Activated CD4-positive, alpha-beta memory T cell treated with anti-CD3 and anti-CD28 coated beads, Interleukin-2, amount 10 ng/mL, durations not matched to agents 7 days and 5 days (primary cell): ENCODE measurements around the gene MARS1. TPM values are rescaled to one million over a fixed set of nuclear protein-coding genes. Genes with fewer than 3 reads are reported as not detected.

Source experiments
- CTCF ChIA-PET: fragments of 350-600 bp; sonication (Branson Sonifier 250); formaldehyde crosslinking; loops from one replicate; lab custom pipeline; 2021; ENCODE audit warnings: antibody characterized with exemption, inconsistent platforms; lab: Charles Lee
- POLR2A ChIA-PET: fragments of 350-600 bp; sonication (Branson Sonifier 250); formaldehyde crosslinking; loops from one replicate; lab custom pipeline; 2021; ENCODE audit warnings: antibody characterized with exemption; lab: Charles Lee
- DNase-seq: peaks from one replicate; pipeline ENCODE4 v3.0.0-alpha.2; 2020
- H3K27ac Mint-ChIP-seq: one replicate; pipeline ENCODE4 v1.8.0; 2021; ENCODE audit warnings: mild to moderate bottlenecking, mixed read lengths
- H3K27me3 Mint-ChIP-seq: one replicate; pipeline ENCODE4 v1.8.0; 2021; ENCODE audit warnings: mixed read lengths
- H3K36me3 Mint-ChIP-seq: one replicate; pipeline ENCODE4 v1.8.0; 2021; ENCODE audit warnings: low read depth, mixed read lengths
- H3K4me1 Mint-ChIP-seq: one replicate; pipeline ENCODE4 v1.8.0; 2021; ENCODE audit warnings: mixed read lengths
- H3K4me3 Mint-ChIP-seq: one replicate; pipeline ENCODE4 v1.8.0; 2021; ENCODE audit warnings: mild to moderate bottlenecking, mixed read lengths
- H3K9me3 Mint-ChIP-seq: one replicate; pipeline ENCODE4 v1.8.0; 2021; ENCODE audit warnings: mixed read lengths
- total RNA-seq, 2 experiments: library from RNA; stranded (reverse); gene quantifications; one replicate each; pipeline ENCODE4 v1.2.3, GENCODE V29; 2021

Gene MARS1
- total RNA-seq, 2 experiments from 2014 or later: 262 to 282 TPM

DNA sequence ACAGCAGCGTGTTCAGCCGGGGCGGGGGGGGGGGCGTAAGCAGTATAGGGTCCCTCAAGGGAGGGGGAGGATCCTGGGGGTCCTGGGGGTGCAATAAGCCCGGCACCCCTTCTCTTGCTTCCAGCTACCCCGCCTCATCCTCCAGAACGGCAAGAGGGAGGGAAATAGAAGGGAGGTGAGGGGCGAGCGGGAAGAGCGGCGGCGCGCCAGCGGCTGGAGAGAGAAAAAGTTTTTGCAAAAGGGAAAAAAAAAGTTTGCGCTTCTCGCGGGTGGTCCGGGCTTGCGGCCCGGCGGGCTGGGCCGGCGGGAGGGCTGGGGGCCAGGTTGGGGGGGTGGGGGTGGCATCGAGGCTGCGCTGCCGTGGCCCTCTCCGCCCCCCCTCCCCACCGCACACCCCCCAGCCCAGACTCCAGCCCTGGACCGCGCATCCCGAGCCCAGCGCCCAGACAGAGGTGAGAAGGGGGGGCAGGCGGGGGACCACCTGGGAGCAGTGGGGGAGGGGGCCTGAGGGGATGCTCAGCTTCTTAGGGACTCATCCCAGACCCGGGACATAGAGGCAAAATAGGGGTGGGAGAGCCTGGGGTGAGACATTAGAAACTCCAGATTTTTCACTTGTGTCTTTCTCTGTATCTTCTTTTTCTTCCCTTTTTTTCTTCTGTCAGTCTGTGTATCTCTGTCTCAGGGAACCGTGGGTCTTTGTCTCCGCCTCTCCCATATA, 28.0 kb upstream of the MARS1 start, which contains the start of gene GLI1:
Gene GLI1 (plus strand): TSS at position 36 of the 718 bp plus-strand sequence. CDS start 3,907 bp downstream, outside the sequence.
- H3K27ac Mint-ChIP-seq: peak within 1 kb of the TSS; percentile 95
- DNase-seq: no peak
- peaks cover 23% of the 10 kb centered on the region for H3K27me3 Mint-ChIP-seq
- peak within 1 kb of the TSS; percentile 93 for H3K4me3 Mint-ChIP-seq
- H3K4me1 Mint-ChIP-seq: peaks cover 66% of the 10 kb centered on the region
- ChIA-PET CTCF (interaction anchor here (0.6 to 9.8 kb wide), 25 partner anchors 9 to 281 kb away, joined by 3 to 204 read pairs (median 6); partner anchors contain the start of genes ARHGAP9, DCTN2, INHBC and MARS1), POLR2A (interaction anchor here (0.8 to 6.4 kb wide), 9 partner anchors 12 to 284 kb away, joined by 3 to 72 read pairs (median 5); partner anchors contain the start of genes ARHGAP9 and DDIT3)
- H3K36me3 Mint-ChIP-seq: no peaks in the 10 kb centered on the region
- H3K9me3 Mint-ChIP-seq: no peaks in the 10 kb centered on the region

GRCh38 chr12:57460468-57460784, 27.4 kb upstream of the MARS1 start:
- Mint-ChIP-seq H3K27ac (peak overlapping the region; percentile 6), H3K4me1 (peaks cover 68% of the 10 kb centered on the region), H3K9me3 (no peaks in the 10 kb centered on the region), H3K36me3 (no peaks in the 10 kb centered on the region), H3K27me3 (peaks cover 23% of the 10 kb centered on the region), H3K4me3 (peak overlapping the region; percentile 61)
- DNase-seq: no peak
- POLR2A ChIA-PET: interaction anchor here (0.9 to 6.4 kb wide), 6 partner anchors 11 to 284 kb away, joined by 3 to 72 read pairs (median 4); partner anchors contain the start of genes ARHGAP9 and DDIT3
- CTCF ChIA-PET: interaction anchor here (2.2 to 9.8 kb wide), 3 partner anchors 15 to 27 kb away, joined by 16 to 204 read pairs (median 17); partner anchors contain the start of genes ARHGAP9, INHBC and MARS1

- no peak for DNase-seq
- H3K4me1 Mint-ChIP-seq: peaks cover 63% of the 10 kb centered on the region
- no peak overlapping the region for H3K27ac Mint-ChIP-seq
Measured at GRCh38 chr12:57460841-57461275, 27.0 kb upstream of the MARS1 start.

GRCh38 chr12:57461276-57461916, 26.5 kb upstream of the MARS1 start:
- Mint-ChIP-seq H3K27ac (no peak overlapping the region), H3K27me3 (peaks cover 23% of the 10 kb centered on the region), H3K4me1 (peaks cover 59% of the 10 kb centered on the region), H3K4me3 (peak overlapping the region; percentile 85), H3K9me3 (no peaks in the 10 kb centered on the region), H3K36me3 (no peaks in the 10 kb centered on the region)
- ChIA-PET POLR2A (interaction anchor here (1.3 to 6.4 kb wide), 3 partner anchors 16 to 231 kb away, joined by 3 to 72 read pairs (median 5); partner anchors contain the start of gene ARHGAP9), CTCF (interaction anchor here (0.9 to 9.8 kb wide), 3 partner anchors 8 to 30 kb away, joined by 4 to 204 read pairs (median 30); partner anchors contain the start of genes ARHGAP9 and INHBE)
- peak; percentile 41 for DNase-seq

More at GRCh38 chr12:57460841-57461275, 27.0 kb upstream of the MARS1 start:
- H3K36me3 Mint-ChIP-seq: no peaks in the 10 kb centered on the region
- ChIA-PET POLR2A (interaction anchor here (0.9 to 6.4 kb wide), 5 partner anchors 11 to 283 kb away, joined by 3 to 72 read pairs (median 4); partner anchors contain the start of gene ARHGAP9), CTCF (interaction anchor here (9.8 kb wide), 1 partner anchor 14 kb away, joined by 204 read pairs; the partner anchor contains the start of gene ARHGAP9)
- H3K27me3 Mint-ChIP-seq: peaks cover 23% of the 10 kb centered on the region
- H3K9me3 Mint-ChIP-seq: no peaks in the 10 kb centered on the region
- H3K4me3 Mint-ChIP-seq: peak overlapping the region; percentile 85

DNA sequence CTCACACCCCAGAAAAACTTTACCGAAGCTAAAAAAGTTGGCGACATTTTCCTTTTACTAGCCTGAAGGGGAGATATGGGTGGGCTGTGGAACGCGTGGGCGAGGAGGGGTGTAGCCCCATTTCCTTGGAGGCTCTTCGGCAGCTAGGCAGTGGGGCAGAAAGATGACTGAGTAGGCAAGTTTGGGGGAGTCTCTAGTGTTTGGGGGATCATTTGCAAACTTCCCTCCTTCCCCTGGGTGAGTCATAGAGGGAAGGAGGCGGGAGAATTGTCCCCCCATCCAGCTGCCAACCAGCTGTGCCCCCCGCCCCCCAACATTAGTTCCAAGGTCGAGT, 26.0 kb upstream of the MARS1 start:
- Mint-ChIP-seq H3K4me3 (peak overlapping the region; percentile 85), H3K36me3 (no peaks in the 10 kb centered on the region), H3K9me3 (no peaks in the 10 kb centered on the region), H3K4me1 (peaks cover 57% of the 10 kb centered on the region), H3K27me3 (peaks cover 23% of the 10 kb centered on the region), H3K27ac (peak overlapping the region; percentile 28)
- ChIA-PET POLR2A (interaction anchor here (0.6 to 6.4 kb wide), 4 partner anchors 15 to 56 kb away, joined by 3 to 72 read pairs (median 4); partner anchors contain the start of genes ARHGAP9 and MARS1), CTCF (interaction anchor here (0.8 to 9.8 kb wide), 9 partner anchors 8 to 414 kb away, joined by 3 to 204 read pairs (median 4); partner anchors contain the start of genes ARHGAP9, DCTN2 and INHBE)
- DNase-seq: no peak

GRCh38 chr12:57462251-57462911, 25.5 kb upstream of the MARS1 start:
- no peaks in the 10 kb centered on the region for H3K9me3 Mint-ChIP-seq
- H3K27me3 Mint-ChIP-seq: peaks cover 23% of the 10 kb centered on the region
- no peaks in the 10 kb centered on the region for H3K36me3 Mint-ChIP-seq
- H3K4me1 Mint-ChIP-seq: peaks cover 57% of the 10 kb centered on the region
- DNase-seq: peak; percentile 90
- peak overlapping the region; percentile 38 for H3K27ac Mint-ChIP-seq
- ChIA-PET CTCF (interaction anchor here (0.5 to 9.8 kb wide), 12 partner anchors 9 to 415 kb away, joined by 3 to 204 read pairs (median 3); partner anchors contain the start of genes ARHGAP9, DCTN2 and INHBE), POLR2A (interaction anchor here (0.6 to 6.4 kb wide), 4 partner anchors 15 to 151 kb away, joined by 4 to 72 read pairs (median 4); partner anchors contain the start of genes ARHGAP9 and MARS1)
- H3K4me3 Mint-ChIP-seq: peak overlapping the region; percentile 85

- Mint-ChIP-seq H3K36me3 (peaks cover 5% of the 10 kb centered on the region), H3K9me3 (no peaks in the 10 kb centered on the region), H3K4me3 (peak overlapping the region; percentile 85), H3K4me1 (peaks cover 55% of the 10 kb centered on the region), H3K27ac (peak overlapping the region; percentile 38), H3K27me3 (peaks cover 23% of the 10 kb centered on the region)
- CTCF ChIA-PET: interaction anchor here (0.5 to 9.8 kb wide), 13 partner anchors 9 to 415 kb away, joined by 3 to 204 read pairs (median 3); partner anchors contain the start of genes ARHGAP9, DCTN2, INHBE and SHMT2
- no peak for DNase-seq
- POLR2A ChIA-PET: interaction anchor here (0.9 to 6.4 kb wide), 3 partner anchors 14 to 151 kb away, joined by 4 to 72 read pairs (median 4); partner anchors contain the start of gene ARHGAP9
Measured at GRCh38 chr12:57462912-57463253, 25.0 kb upstream of the MARS1 start.

GRCh38 chr12:57464569-57464968, 23.3 kb upstream of the MARS1 start:
- no peak for DNase-seq
- CTCF ChIA-PET: interaction anchor here (2.3 to 9.8 kb wide), 3 partner anchors 10 to 12 kb away, joined by 12 to 204 read pairs (median 30); partner anchors contain the start of genes ARHGAP9 and INHBE
- peaks cover 44% of the 10 kb centered on the region for H3K4me1 Mint-ChIP-seq
- H3K9me3 Mint-ChIP-seq: no peaks in the 10 kb centered on the region
- H3K4me3 Mint-ChIP-seq: no peak overlapping the region
- peaks cover 21% of the 10 kb centered on the region for H3K27me3 Mint-ChIP-seq
- H3K27ac Mint-ChIP-seq: no peak overlapping the region
- POLR2A ChIA-PET: interaction anchor here (2.1 kb wide), 1 partner anchor 16 kb away, joined by 5 read pairs; no protein-coding TSS in a partner anchor
- H3K36me3 Mint-ChIP-seq: peaks cover 17% of the 10 kb centered on the region

GRCh38 chr12:57465030-57465746, 22.7 kb upstream of the MARS1 start:
- no peak overlapping the region for H3K4me3 Mint-ChIP-seq
- peaks cover 42% of the 10 kb centered on the region for H3K4me1 Mint-ChIP-seq
- H3K36me3 Mint-ChIP-seq: peaks cover 21% of the 10 kb centered on the region
- ChIA-PET CTCF (interaction anchor here (2.3 to 9.8 kb wide), 2 partner anchors 10 to 12 kb away, joined by 12 to 204 read pairs; partner anchors contain the start of gene ARHGAP9), POLR2A (interaction anchor here (1.0 to 2.2 kb wide), 4 partner anchors 9 to 35 kb away, joined by 5 to 13 read pairs (median 5); partner anchors contain the start of gene ARHGAP9)
- H3K27ac Mint-ChIP-seq: no peak overlapping the region
- DNase-seq: no peak
- peaks cover 20% of the 10 kb centered on the region for H3K27me3 Mint-ChIP-seq
- H3K9me3 Mint-ChIP-seq: no peaks in the 10 kb centered on the region

DNA sequence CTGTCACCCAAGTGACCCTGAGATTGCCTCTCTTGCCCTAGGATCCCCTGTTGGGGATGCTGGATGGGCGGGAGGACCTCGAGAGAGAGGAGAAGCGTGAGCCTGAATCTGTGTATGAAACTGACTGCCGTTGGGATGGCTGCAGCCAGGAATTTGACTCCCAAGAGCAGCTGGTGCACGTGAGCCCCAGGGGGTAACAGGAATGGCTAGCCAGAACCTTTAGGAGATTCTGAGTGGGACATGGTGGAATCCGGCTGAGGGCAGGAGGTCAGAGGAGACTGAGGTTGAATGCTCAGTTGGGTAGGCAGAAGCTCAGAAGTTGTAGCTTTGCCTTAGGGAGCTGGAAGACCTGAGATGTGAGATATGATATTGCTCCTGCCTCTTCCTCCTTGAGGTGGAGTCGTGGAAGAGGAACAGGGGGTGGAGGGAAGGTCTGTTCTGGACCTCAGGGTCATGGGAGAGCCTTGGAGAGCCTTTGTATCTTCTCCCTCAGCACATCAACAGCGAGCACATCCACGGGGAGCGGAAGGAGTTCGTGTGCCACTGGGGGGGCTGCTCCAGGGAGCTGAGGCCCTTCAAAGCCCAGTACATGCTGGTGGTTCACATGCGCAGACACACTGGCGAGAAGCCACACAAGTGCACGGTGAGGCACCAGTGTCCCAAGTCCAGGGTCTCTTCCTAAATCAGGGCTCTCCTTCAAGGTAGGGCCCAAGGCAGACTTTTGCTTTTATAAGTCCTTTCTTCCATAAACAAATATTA, 21.9 kb upstream of the MARS1 start:
- no peaks in the 10 kb centered on the region for H3K9me3 Mint-ChIP-seq
- peaks cover 15% of the 10 kb centered on the region for H3K27me3 Mint-ChIP-seq
- ChIA-PET CTCF (interaction anchor here (0.6 to 9.8 kb wide), 4 partner anchors 9 to 253 kb away, joined by 3 to 204 read pairs (median 8); partner anchors contain the start of gene ARHGAP9), POLR2A (interaction anchor here (1.0 to 2.2 kb wide), 4 partner anchors 9 to 36 kb away, joined by 5 to 13 read pairs (median 5); partner anchors contain the start of gene ARHGAP9)
- H3K4me3 Mint-ChIP-seq: no peak overlapping the region
- no peak overlapping the region for H3K27ac Mint-ChIP-seq
- no peak for DNase-seq
- H3K36me3 Mint-ChIP-seq: peaks cover 22% of the 10 kb centered on the region
- H3K4me1 Mint-ChIP-seq: peaks cover 38% of the 10 kb centered on the region
